ENCODE results near the gene LIPN.

DNA sequence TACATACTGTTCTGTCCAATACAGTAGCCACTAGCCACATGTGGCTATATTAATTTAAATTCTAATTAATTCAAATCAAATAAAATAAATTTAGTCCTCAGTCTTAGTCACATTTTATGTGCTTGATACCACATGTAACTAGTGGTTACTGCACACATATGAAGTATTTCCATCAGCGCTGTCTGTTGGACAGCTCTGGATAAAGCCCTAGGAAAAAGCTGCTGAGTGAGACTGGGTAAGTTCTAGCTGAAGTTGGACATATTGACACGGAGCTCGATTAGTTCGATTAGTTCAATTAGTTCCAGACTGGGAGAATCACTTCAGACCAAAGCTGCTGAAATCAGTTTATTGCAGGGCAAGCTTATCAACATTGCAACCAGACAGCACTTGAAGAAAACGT, 27.6 kb downstream of the LIPN start:
- TF ChIP-seq TAF1 (IDR thresholded peaks at IDR 0.05; ENCODE audit: borderline replicate concordance, insufficient read depth, low read length), result no peak
- no peak for TF ChIP-seq SIN3A (IDR thresholded peaks at IDR 0.05; ENCODE audit: borderline replicate concordance, insufficient read depth, low read length)
- no peak for TF ChIP-seq POLR2AphosphoS5 (IDR thresholded peaks at IDR 0.05; ENCODE audit: low read depth, low read length)

All from PFSK-1 (cell line).